Rectal smooth muscle tissue (tissue), 1 donor: ENCODE measurements around the gene PIK3CD.

Source experiments
- H3K27ac ChIP-seq: one replicate; pipeline ENCODE4 v1.7.0; 2013; ENCODE audit warnings: low read depth, low read length, inconsistent platforms
- H3K27me3 ChIP-seq: one replicate; pipeline ENCODE4 v1.7.0; 2013; ENCODE audit warnings: low read length; ENCODE audit not compliant: control insufficient read depth, insufficient read depth
- H3K36me3 ChIP-seq: one replicate; pipeline ENCODE4 v1.7.0; 2013; ENCODE audit warnings: low read length; ENCODE audit not compliant: control insufficient read depth, insufficient read depth
- H3K4me1 ChIP-seq: one replicate; pipeline ENCODE4 v1.7.0; 2013; ENCODE audit warnings: low read length; ENCODE audit not compliant: control insufficient read depth, insufficient read depth
- H3K4me3 ChIP-seq: one replicate; pipeline ENCODE4 v1.7.0; 2013; ENCODE audit warnings: low read length
- H3K9ac ChIP-seq: one replicate; pipeline ENCODE4 v1.7.0; 2013; ENCODE audit warnings: low read length

The PIK3CD gene

DNA sequence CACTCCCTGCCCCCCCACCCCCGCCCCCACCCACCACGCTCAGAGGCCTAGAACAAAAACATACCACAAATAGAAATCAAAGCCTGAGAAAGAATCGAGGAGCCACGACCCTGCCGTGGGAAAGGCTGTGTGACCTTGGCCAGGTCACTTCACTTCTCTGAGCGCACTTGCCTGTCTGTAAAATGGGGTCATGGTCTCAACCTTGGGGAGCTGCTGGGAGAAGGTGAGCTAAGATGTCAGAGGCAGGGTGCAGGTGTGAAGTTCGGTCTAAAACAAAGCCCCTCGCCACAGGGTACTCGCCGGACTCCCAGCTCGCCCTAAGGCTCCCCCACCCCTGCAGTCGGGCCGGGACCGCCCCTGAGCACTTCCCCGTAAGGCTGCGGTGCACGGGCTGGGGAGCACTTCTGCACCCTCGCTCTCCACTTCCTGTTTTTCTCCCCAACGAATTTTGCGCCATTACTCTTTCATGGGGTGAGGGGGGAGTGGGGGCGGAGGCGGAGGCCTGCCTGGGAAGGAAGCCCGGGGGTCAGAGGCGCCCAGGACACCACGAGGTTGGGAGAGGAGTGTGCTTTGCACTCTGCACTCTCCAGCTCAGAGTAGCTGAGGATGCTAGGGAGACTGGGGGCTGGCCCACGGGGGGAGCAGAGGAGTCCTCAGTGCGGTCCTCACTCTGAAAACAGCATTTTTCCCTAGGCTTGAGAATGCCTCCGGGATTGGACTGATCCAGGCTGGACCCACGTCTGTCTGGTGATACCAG, 21.9 kb upstream of the PIK3CD start:
- Histone ChIP-seq H3K4me3 (peak overlapping the region; percentile 57), H3K27ac (no peak overlapping the region), H3K36me3 (no peaks in the 10 kb centered on the region), H3K4me1 (no peaks in the 10 kb centered on the region), H3K27me3 (peaks cover 2% of the 10 kb centered on the region), H3K9ac (peak overlapping the region; percentile 4)

- H3K27ac ChIP-seq, result no peak overlapping the region
- H3K9ac ChIP-seq, result peak overlapping the region; percentile 4
- H3K27me3 ChIP-seq, result peaks cover 2% of the 10 kb centered on the region
- no peaks in the 10 kb centered on the region for H3K36me3 ChIP-seq
- peak overlapping the region; percentile 57 for H3K4me3 ChIP-seq
- no peaks in the 10 kb centered on the region for H3K4me1 ChIP-seq
Observed at GRCh38 chr1:9630331-9631111, 21.0 kb upstream of the PIK3CD start.

GRCh38 chr1:9631613-9632012, 19.9 kb upstream of the PIK3CD start:
- H3K27me3 ChIP-seq, result no peaks in the 10 kb centered on the region
- H3K9ac ChIP-seq, result no peak overlapping the region
- H3K4me3 ChIP-seq, result no peak overlapping the region
- no peaks in the 10 kb centered on the region for H3K4me1 ChIP-seq
- no peaks in the 10 kb centered on the region for H3K36me3 ChIP-seq
- no peak overlapping the region for H3K27ac ChIP-seq

DNA sequence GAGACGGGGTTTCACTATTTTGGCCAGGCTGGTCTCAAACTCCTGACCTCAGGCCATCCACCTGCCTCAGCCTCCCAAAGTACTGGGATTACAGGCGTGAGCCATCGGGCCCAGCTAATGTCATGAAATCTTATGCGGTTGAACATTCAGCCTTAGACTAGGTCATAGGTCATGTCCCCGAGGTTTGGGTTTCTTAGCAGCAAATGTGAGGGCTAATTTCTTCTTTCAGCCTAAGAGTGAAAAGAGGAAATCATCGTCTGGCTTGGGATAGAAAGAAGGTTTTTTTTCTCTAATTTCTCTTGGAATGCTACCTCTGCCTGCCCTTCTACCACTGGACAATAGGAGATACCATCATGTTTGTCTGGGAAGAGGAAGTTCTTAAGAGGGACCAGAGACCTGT, 18.0 kb upstream of the PIK3CD start:
- Histone ChIP-seq H3K27ac (no peak overlapping the region), H3K27me3 (no peaks in the 10 kb centered on the region), H3K36me3 (no peaks in the 10 kb centered on the region), H3K4me1 (no peaks in the 10 kb centered on the region), H3K4me3 (no peak overlapping the region), H3K9ac (no peak overlapping the region)

GRCh38 chr1:9634582-9634981, 16.9 kb upstream of the PIK3CD start:
- no peak overlapping the region for H3K9ac ChIP-seq
- H3K27me3 ChIP-seq, result no peaks in the 10 kb centered on the region
- H3K4me3 ChIP-seq, result no peak overlapping the region

GRCh38 chr1:9639227-9639626, 12.3 kb upstream of the PIK3CD start:
- H3K4me3 ChIP-seq, result no peak overlapping the region
- no peaks in the 10 kb centered on the region for H3K4me1 ChIP-seq
- H3K27ac ChIP-seq, result no peak overlapping the region
- no peaks in the 10 kb centered on the region for H3K36me3 ChIP-seq
- no peak overlapping the region for H3K9ac ChIP-seq
- no peaks in the 10 kb centered on the region for H3K27me3 ChIP-seq

More at GRCh38 chr1:9634582-9634981, 16.9 kb upstream of the PIK3CD start:
- Histone ChIP-seq H3K27ac (no peak overlapping the region), H3K4me1 (no peaks in the 10 kb centered on the region), H3K36me3 (no peaks in the 10 kb centered on the region)

DNA sequence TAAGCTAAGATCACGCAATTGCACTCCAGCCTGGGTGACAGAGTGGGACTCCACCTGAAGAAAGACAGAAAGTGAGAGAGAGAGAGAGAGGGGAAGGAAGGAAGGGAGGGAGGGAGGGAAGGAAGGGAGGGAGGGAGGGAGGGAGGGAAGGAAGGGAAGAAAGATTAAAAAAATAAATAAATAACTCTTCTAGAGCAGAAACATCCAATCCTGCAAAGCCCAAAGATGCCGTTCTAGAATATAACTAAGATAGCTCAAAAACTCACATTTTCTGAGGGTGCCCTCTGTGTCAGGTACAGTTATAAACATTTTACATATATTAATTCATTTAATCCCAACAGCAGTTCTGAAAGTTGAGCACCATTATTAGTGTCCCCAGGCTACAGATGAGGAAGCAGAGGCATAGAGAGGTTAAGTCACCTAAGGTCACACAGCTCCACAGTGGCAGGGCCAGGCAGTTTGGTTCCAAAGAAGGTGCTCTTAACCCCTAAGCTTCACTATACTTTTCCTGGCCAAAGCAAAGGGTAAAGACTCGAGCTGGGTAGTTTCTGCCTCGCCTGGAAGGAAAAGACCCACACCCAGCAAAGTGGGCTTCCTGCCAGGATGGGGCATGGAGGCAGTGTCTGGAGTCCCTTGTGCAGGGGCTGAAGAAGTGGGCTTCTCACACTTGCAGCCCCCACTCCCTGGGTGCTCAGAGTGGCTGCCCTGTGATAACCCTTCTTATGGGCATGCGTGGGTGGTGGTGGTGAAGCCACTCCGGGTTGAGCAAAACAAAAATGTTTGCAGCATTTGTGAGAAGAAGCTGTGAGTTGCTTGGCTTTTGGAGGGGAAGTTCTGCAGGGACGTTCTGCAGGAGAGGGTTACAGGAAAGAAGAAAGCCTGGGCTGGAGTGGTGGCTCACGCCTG, 7.9 kb upstream of the PIK3CD start:
- no peak overlapping the region for H3K27ac ChIP-seq

GRCh38 chr1:9646037-9646436, 5.5 kb upstream of the PIK3CD start:
- no peaks in the 10 kb centered on the region for H3K4me1 ChIP-seq
- no peak overlapping the region for H3K9ac ChIP-seq
- no peak overlapping the region for H3K27ac ChIP-seq
- no peaks in the 10 kb centered on the region for H3K27me3 ChIP-seq
- H3K4me3 ChIP-seq, result no peak overlapping the region
- no peaks in the 10 kb centered on the region for H3K36me3 ChIP-seq

More for the DNA sequence above, 7.9 kb upstream of the PIK3CD start:
- Histone ChIP-seq H3K4me1 (no peaks in the 10 kb centered on the region), H3K36me3 (no peaks in the 10 kb centered on the region), H3K4me3 (no peak overlapping the region), H3K9ac (no peak overlapping the region), H3K27me3 (no peaks in the 10 kb centered on the region)

- no peak overlapping the region for H3K9ac ChIP-seq
- no peaks in the 10 kb centered on the region for H3K27me3 ChIP-seq
- no peaks in the 10 kb centered on the region for H3K4me1 ChIP-seq
- no peaks in the 10 kb centered on the region for H3K36me3 ChIP-seq
- no peak overlapping the region for H3K27ac ChIP-seq
- no peak overlapping the region for H3K4me3 ChIP-seq
Observed at GRCh38 chr1:9648171-9648570, 3.4 kb upstream of the PIK3CD start.

DNA sequence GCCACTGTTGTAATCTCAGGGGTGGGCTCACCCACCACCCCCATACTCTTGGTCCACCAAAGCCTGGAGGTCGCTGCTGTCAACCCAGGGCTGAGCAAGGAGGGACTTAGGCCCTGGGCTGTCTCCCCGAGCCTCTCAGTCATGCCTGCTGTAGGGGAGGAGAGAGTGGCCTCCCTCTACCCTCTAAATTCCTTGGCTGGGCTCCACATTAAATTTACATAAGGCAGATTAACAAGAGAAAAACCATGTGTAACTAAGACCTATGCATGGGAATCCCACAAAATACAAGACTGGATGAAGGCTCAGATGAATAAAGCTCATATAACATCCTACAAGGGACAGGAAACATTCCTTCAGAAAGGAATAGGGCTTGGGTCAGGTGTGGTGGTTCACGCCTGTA, 1.8 kb upstream of the PIK3CD start:
- H3K36me3 ChIP-seq, result no peaks in the 10 kb centered on the region
- peaks cover 3% of the 10 kb centered on the region for H3K27me3 ChIP-seq
- no peaks in the 10 kb centered on the region for H3K4me1 ChIP-seq
- no peak overlapping the region for H3K4me3 ChIP-seq
- H3K9ac ChIP-seq, result no peak overlapping the region
- no peak overlapping the region for H3K27ac ChIP-seq

- Histone ChIP-seq H3K4me1 (no peaks in the 10 kb centered on the region), H3K27ac (no peak overlapping the region), H3K36me3 (no peaks in the 10 kb centered on the region), H3K4me3 (peak overlapping the region; percentile 5), H3K27me3 (peaks cover 3% of the 10 kb centered on the region), H3K9ac (no peak overlapping the region)
Observed at GRCh38 chr1:9651220-9651564, 339 bp upstream of the PIK3CD start.
